ENCODE measurements around the gene RAI14. TPM values are rescaled to one million over a fixed set of nuclear protein-coding genes. Genes with fewer than 3 reads are reported as not detected.

The RAI14 gene
- total RNA-seq, 4 donors from 2014 or later = 1.1 to 3.6 (median 1.7) TPM

GRCh38 chr5:34695275-34696027 is 39.3 kb downstream of the RAI14 start:
- Histone ChIP-seq H3K4me3 (no peak overlapping the region), H3K27ac (no peak overlapping the region), H3K27me3 (no peaks in the 10 kb centered on the region), H3K9me3 (no peaks in the 10 kb centered on the region), H3K36me3 (no peaks in the 10 kb centered on the region), H3K4me1 (no peaks in the 10 kb centered on the region)
- TF ChIP-seq, protein P1, sequence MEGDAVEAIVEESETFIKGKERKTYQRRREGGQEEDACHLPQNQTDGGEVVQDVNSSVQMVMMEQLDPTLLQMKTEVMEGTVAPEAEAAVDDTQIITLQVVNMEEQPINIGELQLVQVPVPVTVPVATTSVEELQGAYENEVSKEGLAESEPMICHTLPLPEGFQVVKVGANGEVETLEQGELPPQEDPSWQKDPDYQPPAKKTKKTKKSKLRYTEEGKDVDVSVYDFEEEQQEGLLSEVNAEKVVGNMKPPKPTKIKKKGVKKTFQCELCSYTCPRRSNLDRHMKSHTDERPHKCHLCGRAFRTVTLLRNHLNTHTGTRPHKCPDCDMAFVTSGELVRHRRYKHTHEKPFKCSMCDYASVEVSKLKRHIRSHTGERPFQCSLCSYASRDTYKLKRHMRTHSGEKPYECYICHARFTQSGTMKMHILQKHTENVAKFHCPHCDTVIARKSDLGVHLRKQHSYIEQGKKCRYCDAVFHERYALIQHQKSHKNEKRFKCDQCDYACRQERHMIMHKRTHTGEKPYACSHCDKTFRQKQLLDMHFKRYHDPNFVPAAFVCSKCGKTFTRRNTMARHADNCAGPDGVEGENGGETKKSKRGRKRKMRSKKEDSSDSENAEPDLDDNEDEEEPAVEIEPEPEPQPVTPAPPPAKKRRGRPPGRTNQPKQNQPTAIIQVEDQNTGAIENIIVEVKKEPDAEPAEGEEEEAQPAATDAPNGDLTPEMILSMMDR (IDR thresholded peaks at IDR 0.05 in 4 of 5, conservative IDR thresholded peaks at IDR 0.05 in 1 of 5) = no peak
- no peak for TF ChIP-seq POLR2A (IDR thresholded peaks at IDR 0.05)
- intact Hi-C loops (cut with DNase I; ENCODE audit: low total_unique reads) (no loop called here), in situ Hi-C loops (cut with MboI; ENCODE audit: low sequenced_read_pairs in 4 of 4) (no loop called here)
- no peak for ATAC-seq
- DNase-seq = no peak

GRCh38 chr5:34697308-34698108 is 41.4 kb downstream of the RAI14 start:
- no peak overlapping the region for H3K4me3 ChIP-seq
- intact Hi-C loops (cut with DNase I; ENCODE audit: low total_unique reads) (no loop called here), in situ Hi-C loops (cut with MboI; ENCODE audit: low sequenced_read_pairs in 4 of 4) (no loop called here)
- H3K9me3 ChIP-seq = no peaks in the 10 kb centered on the region
- DNase-seq (no peak), ATAC-seq (no peak)
- H3K4me1 ChIP-seq = no peaks in the 10 kb centered on the region
- no peak overlapping the region for H3K27ac ChIP-seq
- no peaks in the 10 kb centered on the region for H3K36me3 ChIP-seq
- TF ChIP-seq POLR2A (IDR thresholded peaks at IDR 0.05) = no peak
- TF ChIP-seq, protein P1 (IDR thresholded peaks at IDR 0.05 in 4 of 5, conservative IDR thresholded peaks at IDR 0.05 in 1 of 5) = no peak
- H3K27me3 ChIP-seq = no peaks in the 10 kb centered on the region

- no peak for ATAC-seq
- in situ Hi-C loops (cut with MboI; ENCODE audit: low sequenced_read_pairs in 4 of 4) (no loop called here), intact Hi-C loops (cut with DNase I; ENCODE audit: low total_unique reads) (no loop called here)
- TF ChIP-seq POLR2A (IDR thresholded peaks at IDR 0.05) = no peak
- TF ChIP-seq, protein P1 (IDR thresholded peaks at IDR 0.05 in 4 of 5, conservative IDR thresholded peaks at IDR 0.05 in 1 of 5) = no peak
- Histone ChIP-seq H3K27ac (no peak overlapping the region), H3K4me1 (no peaks in the 10 kb centered on the region), H3K27me3 (no peaks in the 10 kb centered on the region), H3K36me3 (no peaks in the 10 kb centered on the region), H3K9me3 (no peaks in the 10 kb centered on the region), H3K4me3 (no peak overlapping the region)
- DNase-seq = no peak
These were observed 41.9 kb downstream of the RAI14 start for GRCh38 chr5:34698109-34698419.

DNA sequence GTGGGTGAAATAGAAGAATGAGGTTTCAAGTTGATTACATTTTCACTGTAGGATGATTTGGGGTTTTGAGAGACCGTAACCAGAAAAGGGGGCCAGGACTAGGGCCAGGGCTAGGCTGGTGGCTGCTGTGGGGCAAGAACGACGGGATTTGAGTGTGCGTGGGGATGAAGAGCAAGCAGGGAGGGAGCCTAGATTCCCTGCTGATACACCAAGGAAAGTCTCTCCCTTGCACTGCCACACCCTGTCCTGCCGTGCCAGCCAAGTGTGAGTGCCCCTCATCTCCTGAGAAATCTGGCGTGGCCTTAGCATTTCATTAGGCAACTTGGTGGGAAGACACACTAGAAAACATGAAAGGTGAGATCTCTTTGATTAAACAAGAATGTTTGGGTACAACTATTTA is 42.6 kb downstream of the RAI14 start:
- no peaks in the 10 kb centered on the region for H3K36me3 ChIP-seq
- H3K9me3 ChIP-seq = no peaks in the 10 kb centered on the region
- DNase-seq = no peak
- no peak for TF ChIP-seq POLR2A (IDR thresholded peaks at IDR 0.05)
- TF ChIP-seq, protein P1 (IDR thresholded peaks at IDR 0.05 in 4 of 5, conservative IDR thresholded peaks at IDR 0.05 in 1 of 5) = no peak
- no peaks in the 10 kb centered on the region for H3K27me3 ChIP-seq
- ATAC-seq = no peak
- H3K4me3 ChIP-seq = no peak overlapping the region
- intact Hi-C loops (cut with DNase I; ENCODE audit: low total_unique reads) = no loop called here
- in situ Hi-C loops (cut with MboI; ENCODE audit: low sequenced_read_pairs in 4 of 4) = no loop called here
- H3K4me1 ChIP-seq = no peaks in the 10 kb centered on the region
- H3K27ac ChIP-seq = no peak overlapping the region
